Endothelial cell of hepatic sinusoid (primary cell): ENCODE measurements around the gene IFT88.

Experiments used
- in situ Hi-C: cut with HindIII; loops from 2 replicates; pipeline ENCODE4 v1.10.0; 2017; ENCODE audit warnings: low sequenced_read_pairs

Gene IFT88

GRCh38 chr13:20682061-20682460, 115.1 kb downstream of the IFT88 start:
- in situ Hi-C loops: no loop called here

DNA sequence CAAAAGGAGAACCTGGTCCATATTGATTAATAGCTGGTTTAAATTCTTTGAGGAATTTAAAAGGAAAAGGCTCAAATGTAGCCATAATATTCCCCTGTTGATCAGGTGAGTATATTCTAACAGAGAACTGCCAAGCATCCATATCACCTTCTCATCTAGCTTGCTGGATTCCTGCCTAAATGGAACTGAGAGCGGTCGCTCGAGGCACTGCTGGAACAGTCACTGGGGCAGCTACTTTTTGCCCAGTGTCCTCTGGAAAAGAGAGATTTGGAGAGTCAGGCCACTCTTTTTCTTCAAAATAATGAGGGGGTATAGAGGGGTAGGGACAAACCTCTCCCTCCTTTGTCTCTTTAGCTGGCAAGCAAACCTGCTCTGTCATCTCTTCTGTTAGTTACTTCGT, 117.1 kb downstream of the IFT88 start:
- in situ Hi-C loops: no loop called here

- in situ Hi-C loops: no loop called here
Measured at GRCh38 chr13:20684546-20684945, 117.6 kb downstream of the IFT88 start.

DNA sequence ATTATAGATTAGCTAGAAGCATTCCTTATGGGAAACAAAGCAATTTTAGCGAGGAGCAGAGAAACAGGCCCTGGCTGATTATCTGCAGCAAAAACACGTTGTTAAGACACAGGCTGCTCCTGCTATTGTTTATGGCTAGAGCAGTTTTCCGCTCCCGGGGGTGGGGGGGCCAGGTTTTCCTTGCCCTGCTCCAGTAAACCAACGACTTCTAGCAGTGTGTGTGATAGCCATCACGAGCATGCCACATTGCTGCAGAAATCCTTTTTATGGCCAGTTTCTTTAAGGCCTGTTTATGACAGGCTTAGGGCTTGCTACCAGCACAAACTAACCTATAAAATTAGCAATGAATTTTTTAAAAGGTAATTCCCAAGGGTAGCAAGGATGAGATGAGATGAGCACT, 118.1 kb downstream of the IFT88 start:
- in situ Hi-C loops: no loop called here

GRCh38 chr13:20686167-20686566, 119.2 kb downstream of the IFT88 start:
- in situ Hi-C loops: no loop called here

DNA sequence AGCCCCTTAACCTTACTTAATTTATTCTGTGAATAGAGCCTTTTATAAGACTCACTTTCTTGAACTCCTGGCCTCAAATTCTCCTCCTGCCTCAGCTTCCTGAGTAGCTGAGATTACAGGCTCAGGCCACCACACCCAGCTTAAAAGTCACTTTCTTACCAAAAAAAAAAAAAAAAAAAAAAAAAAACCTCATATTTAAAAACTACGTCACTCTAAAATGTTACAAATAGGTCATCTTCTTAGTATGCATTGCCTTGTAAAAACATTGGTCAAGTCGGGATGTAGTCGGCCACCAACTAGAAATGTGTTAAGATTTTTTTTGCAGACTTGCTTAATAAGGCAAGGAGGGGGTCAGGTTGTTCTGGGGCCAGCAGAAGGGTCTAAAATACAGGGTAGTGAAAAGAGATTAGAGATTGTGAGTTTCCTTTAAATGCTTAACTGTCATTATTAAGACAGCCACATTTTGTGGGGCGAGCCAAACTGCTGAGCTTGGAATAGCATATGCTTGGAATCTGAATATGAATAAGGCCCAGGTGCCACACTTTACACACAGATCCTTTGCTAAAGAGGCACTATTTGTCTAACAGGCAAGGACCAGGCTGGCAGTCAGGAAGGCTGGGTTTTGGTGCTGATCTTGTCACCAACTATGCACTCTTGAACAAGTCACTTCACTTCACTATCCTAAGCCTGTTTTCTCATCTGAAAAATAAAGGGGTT, 120.1 kb downstream of the IFT88 start:
- in situ Hi-C loops: no loop called here

- in situ Hi-C loops: no loop called here
Measured at GRCh38 chr13:20689291-20689690, 122.3 kb downstream of the IFT88 start.

GRCh38 chr13:20691616-20692015, 124.7 kb downstream of the IFT88 start:
- in situ Hi-C loops: no loop called here

DNA sequence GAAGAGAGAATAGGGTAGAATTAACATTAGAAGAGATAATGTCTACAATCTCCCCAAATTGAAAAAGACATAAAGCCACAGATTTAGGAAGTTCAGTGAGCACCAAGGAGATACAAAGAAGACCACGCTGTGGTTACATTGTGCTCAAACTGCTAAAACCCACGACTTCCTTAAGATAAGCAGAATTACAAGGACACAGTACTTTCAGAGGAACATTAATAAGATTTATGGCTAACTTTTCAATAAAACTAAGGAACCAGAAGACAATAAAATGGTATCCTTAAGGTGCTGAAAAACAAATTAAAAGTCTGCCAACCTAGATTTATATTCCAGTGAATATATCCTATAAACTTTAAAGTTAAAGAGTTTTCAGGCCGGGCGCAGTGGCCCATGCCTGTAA, 129.1 kb downstream of the IFT88 start:
- in situ Hi-C loops: no loop called here

- in situ Hi-C loops: loop anchor here (25.0 kb wide), 1 partner anchor 512 kb away; the partner anchor contains the start of gene GJB2
Measured at GRCh38 chr13:20699715-20700114, 132.8 kb downstream of the IFT88 start.

GRCh38 chr13:20700288-20700687, 133.3 kb downstream of the IFT88 start:
- in situ Hi-C loops: loop anchor here (25.0 kb wide), 1 partner anchor 513 kb away; the partner anchor contains the start of gene GJB2

DNA sequence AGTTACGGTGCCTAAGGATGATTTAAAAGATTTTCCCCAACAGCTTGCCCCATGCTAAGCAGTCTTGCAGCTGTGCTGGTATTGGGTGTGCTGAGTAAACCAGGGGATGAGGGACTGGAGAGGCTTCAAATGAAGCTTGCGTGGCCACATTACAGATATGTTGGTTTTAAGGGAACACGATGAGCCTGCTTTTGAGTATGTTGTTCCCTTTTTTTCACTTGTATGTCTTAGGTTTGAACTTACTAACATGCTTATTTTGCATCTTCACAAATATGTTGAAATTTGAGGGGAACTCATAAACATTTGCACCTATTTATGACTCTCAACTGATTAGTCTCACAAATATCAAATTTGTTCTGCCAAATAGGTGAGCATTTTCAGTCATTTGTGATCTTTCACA, 134.5 kb downstream of the IFT88 start:
- in situ Hi-C loops: loop anchor here (25.0 kb wide), 1 partner anchor 514 kb away; the partner anchor contains the start of gene GJB2

GRCh38 chr13:20702530-20702914, 135.6 kb downstream of the IFT88 start:
- in situ Hi-C loops: loop anchor here (25.0 kb wide), 1 partner anchor 515 kb away; the partner anchor contains the start of gene GJB2

GRCh38 chr13:20702915-20703779, 136.2 kb downstream of the IFT88 start, which contains the start of gene IL17D:
Gene IL17D, plus strand, starts transcription at chr13:20703699. Its CDS starts 303 bp downstream, at chr13:20704002.
- in situ Hi-C loops: loop anchor here (25.0 kb wide), 1 partner anchor 516 kb away; the partner anchor contains the start of gene GJB2

DNA sequence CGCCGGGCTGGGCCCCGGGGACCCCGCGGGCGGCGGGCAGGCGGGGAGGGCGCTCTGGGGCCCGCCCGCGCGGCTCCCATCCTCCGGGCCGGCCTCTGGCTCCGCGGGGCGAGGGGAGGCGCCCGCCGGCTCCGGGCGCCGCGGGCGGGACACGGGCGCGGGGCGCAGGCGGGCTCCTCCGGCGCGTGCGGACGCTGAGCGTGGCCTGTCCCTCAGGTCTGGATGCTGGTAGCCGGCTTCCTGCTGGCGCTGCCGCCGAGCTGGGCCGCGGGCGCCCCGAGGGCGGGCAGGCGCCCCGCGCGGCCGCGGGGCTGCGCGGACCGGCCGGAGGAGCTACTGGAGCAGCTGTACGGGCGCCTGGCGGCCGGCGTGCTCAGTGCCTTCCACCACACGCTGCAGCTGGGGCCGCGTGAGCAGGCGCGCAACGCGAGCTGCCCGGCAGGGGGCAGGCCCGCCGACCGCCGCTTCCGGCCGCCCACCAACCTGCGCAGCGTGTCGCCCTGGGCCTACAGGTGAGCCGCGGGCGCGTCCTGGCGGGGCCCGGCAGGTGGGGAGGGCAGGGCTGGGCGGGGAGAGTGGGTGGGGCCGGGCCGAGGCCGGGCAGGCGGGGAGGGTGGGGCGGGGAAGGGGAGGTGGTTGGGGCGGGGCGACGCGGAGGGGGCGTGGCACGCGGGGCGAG, 137.0 kb downstream of the IFT88 start:
- in situ Hi-C loops: loop anchor here (25.0 kb wide), 1 partner anchor 517 kb away; the partner anchor contains the start of gene GJB2

GRCh38 chr13:20704459-20705069, 137.6 kb downstream of the IFT88 start:
- in situ Hi-C loops: loop anchor here (25.0 kb wide), 1 partner anchor 517 kb away; the partner anchor contains the start of gene GJB2

DNA sequence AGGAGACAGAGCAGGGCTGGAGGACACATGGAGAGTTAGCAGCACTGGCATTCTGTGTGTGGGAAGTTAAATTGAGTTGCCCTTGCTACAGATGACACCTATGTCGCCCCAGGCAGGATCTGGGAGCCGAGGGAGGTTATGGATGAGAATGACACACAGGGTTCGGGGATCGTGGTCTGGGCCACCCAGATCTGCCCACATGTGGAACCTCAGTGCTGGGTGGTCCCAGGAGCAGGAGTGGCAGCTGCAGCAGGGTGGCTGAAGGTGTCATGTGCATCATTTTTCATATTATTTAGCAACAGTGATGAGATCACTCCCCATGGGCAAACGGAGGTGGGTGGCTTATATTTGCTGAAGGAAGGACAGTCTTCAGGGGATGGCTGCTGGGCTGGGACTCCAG, 139.7 kb downstream of the IFT88 start:
- in situ Hi-C loops: loop anchor here (25.0 kb wide), 1 partner anchor 519 kb away; the partner anchor contains the start of gene GJB2

DNA sequence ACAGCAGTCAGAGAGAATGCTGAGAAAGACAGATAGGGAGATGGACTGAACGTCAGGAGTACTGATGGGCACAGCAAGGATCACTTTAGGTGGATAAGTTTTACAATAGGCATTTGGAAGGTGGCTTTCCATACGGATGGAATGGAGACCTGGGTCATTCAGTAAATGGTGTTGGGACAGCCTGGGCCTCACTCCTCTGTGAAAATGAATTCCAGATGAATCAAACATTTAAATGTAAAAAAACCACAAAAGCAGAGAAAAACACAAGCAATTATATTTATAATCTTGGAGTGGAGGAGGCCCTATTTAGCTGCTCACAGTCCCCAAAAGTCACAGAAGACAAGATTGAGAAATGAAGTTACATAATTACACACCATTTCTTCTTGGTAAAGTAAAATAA, 141.3 kb downstream of the IFT88 start:
- in situ Hi-C loops: loop anchor here (25.0 kb wide), 1 partner anchor 521 kb away; the partner anchor contains the start of gene GJB2

GRCh38 chr13:20709369-20709768, 142.4 kb downstream of the IFT88 start:
- in situ Hi-C loops: loop anchor here (25.0 kb wide), 1 partner anchor 522 kb away; the partner anchor contains the start of gene GJB2

DNA sequence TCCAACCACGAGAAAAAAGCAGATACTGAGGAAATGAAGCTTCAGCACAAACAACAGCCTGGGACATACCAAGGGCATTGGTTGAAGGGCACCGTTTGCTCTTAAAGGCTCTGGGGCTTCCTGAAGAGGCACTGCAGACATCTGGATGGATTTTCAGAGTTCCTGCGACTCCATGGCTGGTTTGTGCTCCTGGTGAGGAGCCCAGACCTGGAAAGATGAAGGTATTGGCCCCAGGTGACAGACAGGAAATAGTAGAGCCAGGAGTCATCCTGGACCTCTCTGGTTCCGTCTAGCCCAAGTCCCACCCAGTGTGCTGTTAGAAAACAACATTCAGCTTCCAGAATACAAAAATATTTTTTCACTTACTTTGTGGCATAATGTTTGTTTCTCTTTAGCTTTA, 142.8 kb downstream of the IFT88 start:
- in situ Hi-C loops: loop anchor here (25.0 kb wide), 1 partner anchor 522 kb away; the partner anchor contains the start of gene GJB2
